GM12872 (cell line): ENCODE results near the gene ELK3.

Experiments
- CTCF ChIP-seq: IDR thresholded peaks from 3 replicates; pipeline ENCODE4 v1.5.1; 2011; ENCODE audit warnings: low read depth, mild to moderate bottlenecking, low read length, moderate library complexity; ENCODE audit not compliant: insufficient read depth

Gene ELK3

GRCh38 chr12:96224219-96224615 lies 30.0 kb downstream of the ELK3 start:
- TF ChIP-seq CTCF = no peak

- no peak for TF ChIP-seq CTCF
Observed at GRCh38 chr12:96225044-96225855, 31.1 kb downstream of the ELK3 start.

- no peak for TF ChIP-seq CTCF
Observed at GRCh38 chr12:96225994-96226399, 31.8 kb downstream of the ELK3 start.

- TF ChIP-seq CTCF = no peak
Observed at GRCh38 chr12:96226401-96226800, 32.2 kb downstream of the ELK3 start.

- TF ChIP-seq CTCF = no peak
Observed at GRCh38 chr12:96226801-96227348, 32.7 kb downstream of the ELK3 start.

- no peak for TF ChIP-seq CTCF
Observed at GRCh38 chr12:96227365-96228106, 33.4 kb downstream of the ELK3 start.

- no peak for TF ChIP-seq CTCF
Observed at GRCh38 chr12:96228566-96229248, 34.5 kb downstream of the ELK3 start.
